ENCODE data around the gene EPHB1.

Gene EPHB1

DNA sequence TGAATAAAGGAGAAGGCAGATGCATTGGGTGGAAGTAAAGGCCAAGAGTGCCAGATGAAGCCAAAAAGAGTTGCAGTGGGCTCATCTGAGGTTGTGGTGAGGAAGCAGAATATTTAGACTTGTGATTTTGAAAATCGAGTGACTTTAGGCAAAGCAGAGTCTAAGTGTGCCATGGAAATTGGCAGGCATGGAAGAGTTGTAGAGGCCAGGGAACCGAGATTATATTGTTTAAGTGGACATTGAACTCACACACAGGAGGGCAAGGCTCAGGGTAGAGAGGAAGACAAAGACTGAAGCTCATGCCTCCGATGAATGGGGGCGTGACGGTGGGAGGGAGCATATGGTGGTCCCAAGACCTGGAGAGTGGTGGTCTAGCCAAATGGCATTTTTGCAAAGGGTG is 347.5 kb downstream of the EPHB1 start:
- no peak for DNase-seq

GRCh38 chr3:135143474-135143873 is 348.4 kb downstream of the EPHB1 start:
- no peak for DNase-seq

DNA sequence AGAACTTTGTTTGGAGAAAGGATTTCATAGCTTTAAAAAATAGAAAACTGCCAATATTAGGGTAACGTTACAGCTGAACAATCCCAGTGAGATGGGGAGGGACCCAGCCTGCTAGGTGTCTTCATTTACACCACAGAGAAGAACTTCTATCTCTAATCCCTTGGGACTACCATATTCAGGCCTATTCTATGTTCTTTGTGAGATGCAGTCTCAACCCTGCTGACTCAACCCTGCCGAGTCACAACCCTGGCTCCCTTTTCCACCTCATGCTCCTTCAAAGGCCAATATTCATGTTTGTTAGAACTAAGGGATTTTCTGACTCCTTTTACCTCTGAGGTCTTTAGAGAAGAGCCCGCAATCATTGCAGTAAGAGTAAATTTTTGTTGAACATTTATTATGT is 350.5 kb downstream of the EPHB1 start:
- no peak for DNase-seq

DNA sequence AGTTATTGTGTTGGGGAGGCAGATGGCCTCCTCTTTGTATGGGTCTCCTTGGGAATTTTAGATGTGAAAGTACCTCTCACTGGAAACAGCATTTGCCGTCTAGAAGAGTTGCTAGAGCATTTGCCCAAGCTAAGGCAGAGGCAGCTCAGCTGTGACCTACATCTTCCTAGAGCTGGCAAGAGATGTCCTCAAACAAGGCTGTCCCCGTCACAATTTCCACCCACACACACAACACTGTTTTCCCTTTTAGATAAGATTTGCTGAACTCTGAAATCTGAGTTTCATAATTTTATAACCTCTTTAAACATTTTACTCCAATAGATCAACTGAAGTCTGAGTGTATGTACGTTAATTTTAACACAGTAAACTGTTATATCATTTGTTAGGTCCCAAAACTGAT is 352.6 kb downstream of the EPHB1 start:
- no peak for DNase-seq

GRCh38 chr3:135148398-135149020 is 353.4 kb downstream of the EPHB1 start:
- no peak for DNase-seq

GRCh38 chr3:135149707-135150681 is 354.9 kb downstream of the EPHB1 start:
- no peak for DNase-seq

DNA sequence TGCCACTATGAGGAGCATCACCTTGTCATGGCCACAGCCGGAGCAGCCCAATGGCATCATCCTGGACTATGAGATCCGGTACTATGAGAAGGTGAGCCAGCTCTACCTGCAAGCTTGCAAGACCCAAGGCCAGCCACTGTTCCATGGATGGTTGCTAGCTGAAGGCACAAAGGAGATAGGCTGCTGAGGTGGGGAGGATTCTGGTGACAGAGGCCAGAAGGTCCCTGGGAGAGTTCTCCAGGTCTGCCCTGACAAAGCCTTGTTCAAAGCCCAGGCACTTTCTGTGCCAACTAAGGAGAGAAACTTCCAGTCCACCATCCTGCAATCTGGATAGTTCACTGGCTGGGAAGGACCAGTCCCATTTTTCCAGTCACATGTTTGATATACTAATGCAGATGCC is 359.1 kb downstream of the EPHB1 start:
- no peak for DNase-seq

- no peak for DNase-seq
These were observed 360.2 kb downstream of the EPHB1 start for GRCh38 chr3:135155228-135155627.

GRCh38 chr3:135155791-135156190 is 360.7 kb downstream of the EPHB1 start:
- no peak for DNase-seq

DNA sequence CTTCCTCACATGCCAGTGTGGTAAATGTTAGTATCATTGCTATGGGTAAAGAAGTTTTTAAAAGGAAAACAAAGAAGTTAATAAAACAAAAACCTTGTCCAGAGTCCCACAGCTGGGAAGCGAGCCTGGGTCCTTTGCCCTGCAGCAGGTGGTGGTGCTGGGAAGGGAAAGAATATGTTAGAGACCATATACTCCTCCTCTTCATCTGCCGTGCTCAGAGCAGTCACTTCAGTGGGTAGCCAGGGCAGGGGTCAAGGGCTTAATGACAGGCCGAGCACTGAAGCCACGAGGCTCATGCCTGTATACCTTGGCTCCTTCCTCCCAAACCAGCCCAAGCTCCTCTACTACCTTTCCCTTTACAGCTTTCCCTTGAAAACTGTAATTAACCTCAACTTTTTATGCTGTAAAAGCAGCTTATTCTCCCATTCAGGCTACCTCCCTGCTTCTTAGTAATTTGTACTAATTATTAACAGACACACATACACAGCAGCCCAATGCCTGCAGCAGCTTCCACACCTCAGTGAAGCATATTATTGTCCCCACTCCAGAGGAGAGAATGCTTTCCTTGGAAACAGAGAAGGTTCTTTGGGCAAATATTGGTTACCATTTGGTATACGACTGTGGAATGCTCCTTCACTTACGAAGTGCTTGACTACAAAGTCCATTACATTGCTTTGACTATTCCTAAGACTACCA is 362.1 kb downstream of the EPHB1 start:
- no peak for DNase-seq

DNA sequence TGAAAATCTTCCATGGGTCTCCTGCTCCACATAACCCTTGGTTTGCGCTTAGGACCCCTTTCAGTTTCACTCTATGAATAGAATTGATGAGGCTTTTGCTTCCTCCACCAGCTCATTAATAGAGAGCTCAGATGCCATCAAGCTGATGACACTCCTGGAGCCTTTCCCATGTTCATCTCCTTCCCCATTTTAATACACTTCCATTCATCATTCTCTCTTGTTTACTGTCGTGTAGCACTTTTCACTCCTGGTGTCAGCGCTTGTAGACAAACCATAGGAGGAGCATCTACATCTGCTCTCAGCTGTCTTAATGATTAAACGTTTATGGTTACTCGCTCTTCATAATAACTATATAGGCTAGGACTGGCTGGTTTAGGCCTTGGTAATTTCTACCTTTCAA is 363.5 kb downstream of the EPHB1 start:
- no peak for DNase-seq

GRCh38 chr3:135159681-135160247 is 364.7 kb downstream of the EPHB1 start:
- no peak for DNase-seq

GRCh38 chr3:135161425-135161824 is 366.4 kb downstream of the EPHB1 start:
- no peak for DNase-seq

GRCh38 chr3:135163701-135164100 is 368.6 kb downstream of the EPHB1 start:
- DNase-seq = no peak

DNA sequence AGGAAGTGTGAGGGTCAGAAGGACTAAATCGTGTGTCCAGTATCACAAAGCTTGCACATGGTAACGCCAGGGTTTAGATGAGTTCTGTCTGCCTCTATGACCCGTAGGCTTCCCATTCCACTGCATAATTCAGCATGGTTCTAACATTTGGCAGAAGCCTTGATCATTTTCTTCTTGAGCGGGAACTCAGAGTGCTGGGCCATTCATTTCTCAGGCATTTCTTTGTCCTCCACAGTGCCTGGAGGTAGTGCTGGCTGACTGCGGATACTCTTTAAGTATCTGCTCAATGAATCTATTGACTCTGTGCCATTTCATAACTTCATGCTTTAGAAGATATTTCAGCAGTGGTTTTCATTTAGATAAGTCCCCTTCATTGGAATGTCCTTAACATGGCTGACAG is 370.2 kb downstream of the EPHB1 start:
- no peak for DNase-seq

DNA sequence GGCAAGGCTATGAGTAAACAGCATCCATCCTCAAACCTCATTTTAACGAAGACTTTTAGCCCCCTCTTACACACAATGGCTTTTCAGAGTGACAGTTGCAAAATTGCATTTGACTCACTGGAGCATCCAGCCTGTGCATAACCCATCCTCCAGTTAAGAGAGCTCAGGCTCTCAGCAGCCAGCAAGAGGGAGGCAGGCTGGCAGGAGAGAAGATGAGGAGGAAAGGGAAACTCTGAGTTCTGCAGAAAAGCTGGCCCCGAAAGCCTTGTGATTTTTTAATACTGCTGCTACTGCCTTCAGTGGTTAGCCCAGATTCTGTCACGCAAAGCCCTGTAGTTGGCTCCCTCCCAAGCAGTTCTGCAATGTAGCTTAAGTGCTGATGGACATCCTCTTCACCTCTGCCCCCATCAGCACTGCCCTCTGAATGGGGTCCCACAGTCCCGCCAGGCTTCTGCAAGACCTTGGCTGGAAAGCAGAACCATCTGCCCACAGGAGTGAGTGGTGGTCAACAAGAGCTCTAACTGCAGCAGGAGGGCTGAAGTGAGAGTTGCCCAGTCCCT is 371.3 kb downstream of the EPHB1 start:
- DNase-seq = no peak

- no peak for DNase-seq
These were observed 373.8 kb downstream of the EPHB1 start for GRCh38 chr3:135168822-135169221.

- no peak for DNase-seq
These were observed 374.6 kb downstream of the EPHB1 start for GRCh38 chr3:135169651-135170050.

- DNase-seq = no peak
These were observed 375.7 kb downstream of the EPHB1 start for GRCh38 chr3:135170732-135171131.

DNA sequence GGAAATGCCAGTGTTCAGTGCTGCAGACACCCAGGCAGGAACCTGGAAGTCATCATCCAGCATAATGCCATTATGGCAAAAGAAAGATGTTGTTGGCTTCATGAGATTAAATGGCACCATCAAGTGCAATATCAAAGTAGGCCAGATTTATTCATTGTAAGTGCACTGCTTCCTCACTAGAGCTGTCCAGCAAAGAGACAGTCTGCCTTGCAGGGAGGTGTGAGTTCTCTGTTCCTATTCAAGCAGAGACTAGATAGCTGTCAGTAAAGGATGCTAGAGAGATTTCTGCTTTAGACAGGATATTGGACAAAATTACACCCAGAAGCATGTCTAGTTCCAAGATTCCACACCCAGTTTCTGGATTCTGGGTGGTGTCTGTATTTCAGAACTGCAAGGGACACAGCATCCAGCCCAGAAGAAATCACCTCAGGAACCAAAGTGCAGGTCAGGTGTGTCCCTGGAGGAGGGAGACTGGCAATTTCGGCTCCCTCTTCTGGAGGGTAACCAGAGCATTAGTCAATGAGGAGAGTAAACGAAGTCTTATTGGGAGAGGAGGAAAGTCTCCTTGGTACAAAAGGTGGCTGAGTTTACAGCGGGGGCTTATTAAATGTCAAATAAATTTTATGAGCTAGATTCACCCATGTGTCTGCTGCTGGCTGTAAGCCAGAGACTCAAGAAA is 377.3 kb downstream of the EPHB1 start:
- no peak for DNase-seq

DNA sequence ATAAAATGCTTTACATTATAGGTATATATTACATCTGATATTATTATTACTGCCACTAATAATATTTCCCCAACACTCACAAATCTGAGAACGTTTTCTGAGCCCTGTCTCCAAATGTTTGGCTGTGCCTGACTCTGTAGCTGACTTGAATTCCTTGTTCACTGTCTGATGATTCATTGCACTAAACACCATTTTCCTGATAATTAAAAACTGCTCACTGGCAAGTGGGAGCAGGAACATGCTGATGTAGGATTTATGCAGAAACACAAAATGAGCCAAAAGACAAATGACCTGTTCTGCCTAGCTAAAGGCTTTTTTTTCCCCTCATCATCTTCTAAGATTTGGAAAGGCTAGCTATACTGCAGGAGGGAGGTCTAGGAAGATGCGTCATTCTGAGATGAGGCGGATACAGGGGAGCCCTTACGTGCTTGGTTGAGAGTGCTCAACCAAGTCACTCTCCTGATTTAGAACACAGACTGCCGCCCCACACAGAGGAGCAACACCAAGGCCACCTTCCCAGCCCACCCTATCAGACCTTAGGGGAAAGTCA is 380.7 kb downstream of the EPHB1 start:
- DNase-seq = no peak

DNA sequence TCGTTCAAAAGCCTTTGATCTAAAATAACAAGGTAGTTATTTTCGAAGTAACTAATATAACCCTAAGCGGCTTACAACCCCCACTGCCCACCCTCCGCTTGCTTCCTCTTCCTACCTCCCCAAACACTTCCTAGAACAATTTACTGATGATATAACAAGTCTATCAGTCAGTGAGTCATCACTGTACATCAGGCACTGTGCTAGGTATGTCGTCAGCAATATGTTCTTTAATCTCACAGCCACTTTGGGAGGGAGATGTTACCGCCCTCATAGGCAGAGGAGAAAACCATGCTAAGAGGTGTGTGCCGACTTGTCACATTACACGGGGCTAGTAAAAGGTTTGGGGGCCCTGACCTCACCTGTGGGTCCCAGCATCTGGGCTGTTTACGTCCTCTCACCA is 381.8 kb downstream of the EPHB1 start:
- no peak for DNase-seq

Data from NCI-H2029 treated with DMSO at 0.1 percent for 48 hours (cell line).